ENCODE data around the gene STX1B.

DNA sequence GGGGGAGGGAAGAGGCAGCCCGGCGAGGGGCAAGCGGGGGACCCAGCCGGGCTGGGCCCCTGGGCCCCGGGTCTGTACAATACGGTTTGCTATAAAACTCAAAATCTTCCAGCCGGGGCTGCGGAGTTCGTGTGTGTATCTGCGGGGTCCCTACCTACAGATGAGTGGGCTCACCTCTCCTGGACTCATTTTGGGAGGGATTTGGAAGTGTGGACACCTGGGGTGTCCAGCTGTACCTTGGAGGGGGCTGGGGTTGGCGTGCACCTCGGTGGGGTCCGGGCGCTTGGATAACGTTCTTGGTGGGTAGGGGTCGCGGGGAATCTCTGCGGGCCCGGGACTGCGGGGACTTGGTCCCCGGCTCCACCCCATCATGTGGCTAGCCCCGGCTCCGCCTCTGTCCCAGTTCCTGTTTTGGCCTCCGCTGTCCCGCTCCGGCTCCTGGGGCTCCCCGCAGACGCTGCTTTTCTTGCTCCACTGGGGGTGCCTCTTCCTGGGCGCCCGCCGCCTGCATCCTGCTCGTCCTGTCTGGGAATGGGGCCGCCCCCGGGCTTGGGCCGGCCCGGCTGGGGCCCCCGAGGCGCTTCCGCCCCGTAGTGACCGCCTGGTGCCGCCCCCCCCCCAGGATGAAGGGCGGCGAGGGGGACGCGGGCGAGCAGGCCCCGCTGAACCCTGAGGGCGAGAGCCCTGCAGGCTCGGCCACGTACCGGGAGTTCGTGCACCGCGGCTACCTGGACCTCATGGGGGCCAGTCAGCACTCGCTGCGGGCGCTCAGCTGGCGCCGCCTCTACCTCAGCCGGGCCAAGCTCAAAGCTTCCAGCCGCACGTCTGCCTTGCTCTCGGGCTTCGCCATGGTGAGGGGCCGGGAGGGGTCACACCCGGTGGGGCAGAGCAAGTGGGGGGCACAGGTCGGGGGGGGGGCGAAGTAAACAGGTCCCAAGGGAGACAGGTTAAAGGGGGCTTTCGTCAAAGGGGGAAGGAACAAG, 61.5 kb downstream of the STX1B start, which contains the start of gene ORAI3:
- no peak for TF ChIP-seq JUN (IDR thresholded peaks at IDR 0.05; ENCODE audit: borderline replicate concordance, insufficient read depth, insufficient read length, low read depth)
- peak; percentile 76 for TF ChIP-seq POLR2A (IDR thresholded peaks at IDR 0.05; ENCODE audit: low read depth, low read length)
- TF ChIP-seq, protein P1, sequence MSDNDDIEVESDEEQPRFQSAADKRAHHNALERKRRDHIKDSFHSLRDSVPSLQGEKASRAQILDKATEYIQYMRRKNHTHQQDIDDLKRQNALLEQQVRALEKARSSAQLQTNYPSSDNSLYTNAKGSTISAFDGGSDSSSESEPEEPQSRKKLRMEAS (IDR thresholded peaks at IDR 0.05; ENCODE audit: insufficient read depth, insufficient read length), result no peak
- TF ChIP-seq, protein P2, sequence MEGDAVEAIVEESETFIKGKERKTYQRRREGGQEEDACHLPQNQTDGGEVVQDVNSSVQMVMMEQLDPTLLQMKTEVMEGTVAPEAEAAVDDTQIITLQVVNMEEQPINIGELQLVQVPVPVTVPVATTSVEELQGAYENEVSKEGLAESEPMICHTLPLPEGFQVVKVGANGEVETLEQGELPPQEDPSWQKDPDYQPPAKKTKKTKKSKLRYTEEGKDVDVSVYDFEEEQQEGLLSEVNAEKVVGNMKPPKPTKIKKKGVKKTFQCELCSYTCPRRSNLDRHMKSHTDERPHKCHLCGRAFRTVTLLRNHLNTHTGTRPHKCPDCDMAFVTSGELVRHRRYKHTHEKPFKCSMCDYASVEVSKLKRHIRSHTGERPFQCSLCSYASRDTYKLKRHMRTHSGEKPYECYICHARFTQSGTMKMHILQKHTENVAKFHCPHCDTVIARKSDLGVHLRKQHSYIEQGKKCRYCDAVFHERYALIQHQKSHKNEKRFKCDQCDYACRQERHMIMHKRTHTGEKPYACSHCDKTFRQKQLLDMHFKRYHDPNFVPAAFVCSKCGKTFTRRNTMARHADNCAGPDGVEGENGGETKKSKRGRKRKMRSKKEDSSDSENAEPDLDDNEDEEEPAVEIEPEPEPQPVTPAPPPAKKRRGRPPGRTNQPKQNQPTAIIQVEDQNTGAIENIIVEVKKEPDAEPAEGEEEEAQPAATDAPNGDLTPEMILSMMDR (IDR thresholded peaks at IDR 0.05; ENCODE audit: extremely low read depth in 1 of 2, insufficient read depth in 1 of 2, low read depth in 1 of 2, low read length in 2 of 2), result no peak

All from endothelial cell of umbilical vein (primary cell).